ENCODE results near the gene PIBF1.
"Not testable (repeated sequence)": the region's sequence is repeated elsewhere in the genome, so short reads cannot be mapped to it uniquely, and the experiment has no call there.

The PIBF1 gene

DNA sequence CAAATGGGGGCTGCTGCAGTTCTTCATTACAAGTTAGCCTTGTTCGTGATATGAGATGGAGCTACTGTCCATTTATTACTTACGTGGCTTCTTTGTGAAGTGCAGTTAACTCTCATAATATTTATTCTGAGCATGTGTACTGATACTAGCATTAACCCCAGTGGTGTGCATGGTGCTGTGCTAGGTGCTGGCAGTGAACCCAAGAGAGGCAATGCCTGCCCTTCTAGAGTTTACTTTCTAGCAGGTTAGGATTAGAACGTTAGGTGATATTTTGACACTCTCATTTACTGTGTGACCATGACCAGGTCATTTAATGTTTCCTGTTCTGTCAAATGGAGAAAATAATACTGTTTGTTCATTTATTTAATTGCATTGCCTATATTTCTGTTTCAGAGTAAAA lies 16.9 kb downstream of the PIBF1 start:
- DNase-seq (ENCODE audit: low spot score in 2 of 2) = no peak

DNA sequence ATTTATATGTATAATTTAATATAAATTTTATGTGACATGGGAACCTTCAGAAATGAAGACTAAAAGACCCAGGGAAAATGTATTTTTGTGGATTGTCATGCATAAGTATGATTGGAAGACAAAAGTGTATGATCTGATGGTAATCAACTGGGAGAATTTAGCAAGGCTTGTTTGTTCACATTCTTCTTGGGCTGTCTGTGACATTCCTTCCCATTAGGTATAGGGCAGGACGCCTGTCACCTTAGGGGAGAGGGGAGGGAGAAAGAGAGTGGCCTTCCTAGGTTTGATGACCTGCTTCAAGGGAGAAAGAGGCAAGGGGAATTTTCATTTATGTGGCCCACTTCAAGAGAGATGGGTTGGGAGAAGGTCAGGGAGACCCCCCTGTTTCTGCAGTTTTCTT lies 22.4 kb downstream of the PIBF1 start:
- H3K4me1 Mint-ChIP-seq = peaks cover 15% of the 10 kb centered on the region
- H3K36me3 Mint-ChIP-seq = peaks cover 51% of the 10 kb centered on the region
- no peak for DNase-seq (ENCODE audit: low spot score in 2 of 2)
- ATAC-seq = no peak
- no peak overlapping the region for H3K27ac Mint-ChIP-seq
- no peaks in the 10 kb centered on the region for H3K9me3 Mint-ChIP-seq
- no peak overlapping the region for H3K4me3 Mint-ChIP-seq

More for the DNA sequence above, 16.9 kb downstream of the PIBF1 start:
- H3K9me3 Mint-ChIP-seq = no peaks in the 10 kb centered on the region
- H3K4me3 Mint-ChIP-seq = no peak overlapping the region
- peaks cover 21% of the 10 kb centered on the region for H3K4me1 Mint-ChIP-seq
- ATAC-seq = no peak
- peaks cover 59% of the 10 kb centered on the region for H3K36me3 Mint-ChIP-seq
- no peak overlapping the region for H3K27ac Mint-ChIP-seq

DNA sequence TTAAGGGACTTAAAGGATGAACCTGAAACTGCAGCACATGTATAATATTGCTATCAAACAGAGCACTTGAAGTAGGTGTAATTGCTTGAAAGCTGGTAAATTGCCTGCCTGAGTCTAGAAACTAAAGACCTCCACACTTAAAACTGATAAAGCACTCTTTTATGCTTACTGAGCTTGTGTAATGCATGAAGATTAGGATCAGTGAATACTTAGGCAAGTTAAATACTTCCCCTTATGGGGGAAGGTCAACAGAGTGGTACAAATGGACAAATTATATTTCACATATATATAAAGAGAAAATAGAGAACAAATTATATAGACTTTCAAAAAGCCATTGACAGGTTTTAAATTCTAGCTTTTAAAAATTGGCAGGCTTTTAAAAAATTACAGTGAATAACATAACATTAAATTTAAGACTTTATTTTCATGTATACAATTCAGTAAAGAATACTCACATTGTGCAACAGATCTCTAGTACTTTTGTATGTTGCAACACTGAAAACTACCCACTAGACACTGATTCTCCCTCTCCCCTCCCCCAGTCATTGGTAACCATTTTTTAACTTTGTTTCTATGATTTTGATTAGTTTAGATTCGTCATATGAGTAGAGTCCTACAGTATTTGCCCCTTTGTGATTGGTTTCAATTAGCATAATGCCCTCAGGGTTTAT lies 23.9 kb downstream of the PIBF1 start:
- H3K4me3 Mint-ChIP-seq = no peak overlapping the region
- H3K27ac Mint-ChIP-seq = no peak overlapping the region
- H3K4me1 Mint-ChIP-seq = peaks cover 12% of the 10 kb centered on the region
- ATAC-seq (no peak), DNase-seq (ENCODE audit: low spot score in 2 of 2) (no peak)
- H3K36me3 Mint-ChIP-seq = peaks cover 42% of the 10 kb centered on the region
- H3K9me3 Mint-ChIP-seq = no peaks in the 10 kb centered on the region

DNA sequence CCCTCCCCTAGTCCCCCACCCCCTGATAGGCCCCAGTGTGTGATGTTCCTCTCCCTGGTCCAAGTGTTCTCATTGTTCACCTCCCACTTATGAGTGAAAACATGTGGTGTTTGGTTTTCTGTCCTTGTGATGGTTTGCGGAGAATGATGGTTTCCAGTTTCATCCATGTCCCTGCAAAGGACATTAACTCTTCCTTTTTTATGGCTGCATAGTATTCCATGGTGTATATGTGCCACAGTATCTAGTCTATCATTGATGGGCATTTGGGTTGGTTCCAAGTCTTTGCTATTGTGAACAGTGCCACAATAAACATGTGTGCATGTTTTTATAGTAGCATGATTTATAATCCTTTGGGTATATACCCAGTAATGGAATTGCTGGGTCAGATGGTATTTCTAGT lies 24.6 kb downstream of the PIBF1 start:
- not testable (repeated sequence) for H3K4me1 Mint-ChIP-seq; H3K4me3 Mint-ChIP-seq; H3K9me3 Mint-ChIP-seq; DNase-seq (ENCODE audit: low spot score in 2 of 2); H3K27ac Mint-ChIP-seq; ATAC-seq
- peaks cover 40% of the 10 kb centered on the region for H3K36me3 Mint-ChIP-seq

DNA sequence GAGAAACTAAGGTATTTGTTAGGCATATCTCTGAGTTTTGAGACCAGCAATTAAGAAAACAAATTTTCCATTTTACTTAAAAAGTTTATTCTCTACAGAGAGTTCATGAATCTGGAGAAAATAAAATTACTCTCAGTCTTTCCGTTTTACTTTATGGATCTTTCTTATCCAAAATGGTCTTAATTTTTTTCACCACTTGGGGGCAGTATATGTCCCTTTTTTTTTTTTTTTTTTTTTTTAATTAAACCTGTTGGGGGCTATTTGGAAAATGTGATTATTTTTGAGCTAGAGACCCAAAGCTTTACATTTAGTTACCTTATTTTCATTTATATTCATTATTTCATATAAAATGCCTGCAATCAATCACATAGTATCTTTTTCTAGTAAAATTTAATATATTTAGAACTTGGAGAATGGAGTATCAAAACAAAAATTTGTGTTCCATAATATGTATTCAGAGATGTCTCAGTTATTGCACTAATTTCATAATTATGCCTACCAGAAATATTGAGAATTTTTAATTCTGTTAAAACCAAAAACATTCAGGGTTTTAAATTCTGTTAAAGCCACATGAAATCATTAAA lies 27.1 kb downstream of the PIBF1 start:
- DNase-seq (ENCODE audit: low spot score in 2 of 2) (no peak), ATAC-seq (no peak)
- Mint-ChIP-seq H3K4me3 (no peak overlapping the region), H3K27ac (peak overlapping the region; percentile 20), H3K9me3 (no peaks in the 10 kb centered on the region), H3K36me3 (peaks cover 48% of the 10 kb centered on the region), H3K4me1 (no peaks in the 10 kb centered on the region)

DNA sequence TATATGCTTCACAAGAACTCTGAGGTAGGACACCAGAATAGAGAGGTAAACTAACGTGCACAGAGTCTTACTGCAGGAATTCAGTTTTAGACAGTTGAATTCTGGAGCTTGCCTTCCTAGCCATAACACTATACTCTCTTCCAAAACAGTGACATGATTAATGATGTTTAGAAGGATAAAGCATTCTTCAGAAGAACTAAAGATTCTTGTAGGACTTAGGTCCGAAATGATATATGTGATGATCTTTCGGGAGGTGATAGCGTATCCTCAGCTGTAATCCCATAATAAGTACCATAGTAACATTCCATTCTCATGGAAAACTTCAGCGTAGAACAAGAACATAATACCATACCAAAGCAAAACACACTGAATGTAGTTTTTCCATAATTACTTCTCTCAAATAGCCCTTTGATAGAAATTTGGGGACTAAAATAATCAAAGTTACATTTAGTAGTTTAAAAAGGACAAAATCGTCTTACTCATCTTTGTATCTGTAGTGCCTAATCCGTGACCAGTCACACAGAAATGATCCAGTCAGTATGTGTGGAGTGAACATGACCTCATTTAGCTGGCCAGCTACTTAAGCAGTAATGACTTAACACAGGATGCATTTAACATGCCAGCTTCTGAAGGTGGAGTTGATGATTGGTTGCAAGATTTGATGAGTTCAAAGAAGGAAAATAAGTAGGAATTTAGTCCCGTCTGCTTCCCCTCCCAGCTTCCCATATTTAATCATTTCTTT lies 38.4 kb downstream of the PIBF1 start:
- H3K9me3 Mint-ChIP-seq = no peaks in the 10 kb centered on the region
- no peak for DNase-seq (ENCODE audit: low spot score in 2 of 2)
- no peak overlapping the region for H3K27ac Mint-ChIP-seq
- peaks cover 65% of the 10 kb centered on the region for H3K36me3 Mint-ChIP-seq
- no peaks in the 10 kb centered on the region for H3K4me1 Mint-ChIP-seq
- H3K4me3 Mint-ChIP-seq = no peak overlapping the region
- ATAC-seq = no peak

DNA sequence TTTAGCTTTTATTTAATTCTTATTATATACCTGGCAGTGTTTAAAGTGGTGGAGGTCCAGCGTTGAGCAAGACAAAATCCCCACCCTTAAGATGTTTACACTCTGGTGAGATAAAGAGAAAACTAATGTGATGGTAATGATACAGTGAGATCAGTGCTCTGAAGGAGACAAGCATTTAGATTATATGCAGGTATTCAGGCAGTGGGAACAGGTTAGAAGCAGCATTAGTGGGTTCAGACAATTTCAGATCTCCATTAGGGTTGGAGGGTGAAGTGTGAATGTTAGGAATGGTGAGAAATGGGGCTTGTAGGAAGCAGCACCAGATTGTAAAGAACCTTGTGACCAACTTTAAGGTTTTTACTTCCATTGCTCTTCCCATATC lies 39.0 kb downstream of the PIBF1 start:
- ATAC-seq (no peak), DNase-seq (ENCODE audit: low spot score in 2 of 2) (no peak)
- Mint-ChIP-seq H3K36me3 (peaks cover 65% of the 10 kb centered on the region), H3K9me3 (no peaks in the 10 kb centered on the region), H3K4me3 (no peak overlapping the region), H3K27ac (no peak overlapping the region), H3K4me1 (no peaks in the 10 kb centered on the region)

DNA sequence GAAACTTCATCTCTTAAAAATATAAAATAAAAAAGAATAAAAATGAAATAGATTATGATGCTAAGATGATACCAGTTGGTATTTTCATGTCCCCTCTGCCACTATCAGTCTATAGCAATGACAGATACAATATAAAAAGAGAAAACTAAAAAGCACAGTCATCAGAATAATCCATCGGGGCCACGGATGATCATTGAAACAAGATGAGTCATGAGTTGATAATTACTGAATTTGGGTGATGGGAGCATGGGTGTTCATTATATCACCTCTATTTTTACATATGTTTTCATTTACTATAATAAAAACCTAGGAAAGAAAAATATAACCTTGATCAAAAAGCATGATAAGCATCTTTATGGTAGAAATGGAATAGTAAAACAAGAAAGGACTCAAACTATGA lies 41.1 kb downstream of the PIBF1 start:
- no peak overlapping the region for H3K27ac Mint-ChIP-seq
- no peaks in the 10 kb centered on the region for H3K9me3 Mint-ChIP-seq
- no peaks in the 10 kb centered on the region for H3K4me1 Mint-ChIP-seq
- DNase-seq (ENCODE audit: low spot score in 2 of 2) = no peak
- no peak overlapping the region for H3K4me3 Mint-ChIP-seq
- peaks cover 86% of the 10 kb centered on the region for H3K36me3 Mint-ChIP-seq
- ATAC-seq = no peak

DNA sequence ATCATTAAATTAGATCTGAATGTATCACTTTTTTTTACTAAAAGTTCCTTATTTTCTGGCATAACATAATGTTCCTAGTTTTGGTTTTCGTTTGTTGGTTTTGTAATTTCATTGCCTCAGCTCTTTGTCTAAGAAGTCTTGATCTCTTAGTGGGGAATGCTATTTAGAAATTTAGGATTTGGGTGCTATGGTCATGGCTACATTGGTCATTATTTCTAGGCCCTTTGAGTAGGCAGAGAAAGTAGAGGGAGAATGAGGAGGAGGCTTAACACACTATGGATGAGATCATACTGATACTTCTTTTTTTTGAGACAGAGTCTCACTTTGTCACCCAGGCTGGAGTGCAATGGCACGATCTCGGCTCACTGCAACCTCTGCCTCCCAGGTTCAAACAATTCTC lies 41.8 kb downstream of the PIBF1 start:
- no peak for DNase-seq (ENCODE audit: low spot score in 2 of 2)
- Mint-ChIP-seq H3K4me3 (no peak overlapping the region), H3K4me1 (peaks cover 4% of the 10 kb centered on the region), H3K9me3 (no peaks in the 10 kb centered on the region), H3K36me3 (peaks cover 87% of the 10 kb centered on the region), H3K27ac (no peak overlapping the region)
- ATAC-seq = no peak

DNA sequence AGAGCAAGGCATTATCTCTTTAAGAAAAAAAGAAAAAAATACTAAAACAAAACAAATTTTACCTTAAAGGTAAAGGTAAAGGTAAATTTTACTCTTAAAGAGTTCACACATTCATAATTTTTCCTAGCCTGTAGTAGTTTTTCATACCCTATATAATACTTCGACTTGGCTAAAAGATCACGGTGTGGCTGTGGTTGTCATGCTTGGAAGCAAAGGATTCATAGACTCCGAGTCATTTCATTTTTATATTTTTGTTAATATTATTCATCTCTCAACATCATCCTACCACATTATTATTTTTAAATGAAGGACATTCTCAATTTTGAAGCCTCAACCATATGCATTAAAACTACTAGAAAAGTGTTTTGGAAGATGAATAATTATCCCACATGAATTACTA lies 52.7 kb downstream of the PIBF1 start:
- ATAC-seq = no peak
- no peak for DNase-seq (ENCODE audit: low spot score in 2 of 2)
- Mint-ChIP-seq H3K4me3 (no peak overlapping the region), H3K36me3 (peaks cover 55% of the 10 kb centered on the region), H3K27ac (no peak overlapping the region), H3K4me1 (peaks cover 22% of the 10 kb centered on the region), H3K9me3 (no peaks in the 10 kb centered on the region)

DNA sequence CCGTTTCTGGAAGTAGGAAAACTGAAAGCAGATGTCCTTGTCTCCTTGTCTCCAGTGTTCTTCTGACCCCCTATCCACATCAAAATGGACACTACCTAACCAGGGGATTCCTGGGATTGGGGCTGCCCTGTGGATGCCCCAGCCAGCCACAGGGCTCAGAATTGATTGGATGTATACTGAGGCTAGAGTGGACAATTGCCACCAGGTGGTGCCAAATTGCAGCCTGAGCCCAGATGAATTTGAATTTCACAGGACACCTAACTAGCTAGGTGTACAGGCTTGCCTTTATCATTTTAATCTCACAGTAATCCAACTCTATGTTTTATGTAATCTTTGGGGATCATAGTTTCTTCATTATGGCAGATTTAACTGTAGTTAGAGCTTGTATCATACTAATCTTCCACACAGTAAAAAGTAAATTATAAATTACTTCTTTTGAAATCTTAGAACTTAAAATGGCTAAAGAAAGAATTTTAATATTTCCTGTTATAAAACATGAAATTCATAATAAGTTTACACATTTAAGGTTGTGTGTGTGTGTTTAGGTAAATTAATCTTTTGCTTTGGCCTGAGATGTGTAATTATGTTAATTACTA lies 58.0 kb downstream of the PIBF1 start:
- no peaks in the 10 kb centered on the region for H3K9me3 Mint-ChIP-seq
- H3K4me1 Mint-ChIP-seq = no peaks in the 10 kb centered on the region
- peak in 1 of 2 donors; percentile 51 for DNase-seq (ENCODE audit: low spot score in 2 of 2)
- H3K36me3 Mint-ChIP-seq = peaks cover 25% of the 10 kb centered on the region
- peak; percentile 67 for ATAC-seq
- H3K4me3 Mint-ChIP-seq = no peak overlapping the region
- H3K27ac Mint-ChIP-seq = no peak overlapping the region

DNA sequence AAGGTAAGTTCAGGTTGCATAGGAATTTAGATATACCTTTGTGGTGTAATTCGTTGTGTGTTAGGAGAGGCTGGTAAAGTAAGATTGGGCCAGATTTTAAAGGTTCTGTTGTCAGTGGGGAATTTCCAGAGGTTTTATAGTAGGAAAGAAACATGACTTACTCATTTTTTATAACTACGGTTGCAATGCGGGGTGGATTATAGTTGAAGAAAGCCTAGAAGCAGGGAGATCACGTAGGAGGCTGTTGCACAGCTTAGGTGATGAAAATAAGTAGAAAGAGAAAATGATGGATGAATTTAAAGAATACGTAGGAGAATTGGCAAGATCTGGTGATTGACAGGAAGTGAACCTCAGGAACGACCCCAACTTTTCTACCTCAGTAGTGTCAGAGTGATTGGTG lies 61.1 kb downstream of the PIBF1 start:
- Mint-ChIP-seq H3K4me1 (no peaks in the 10 kb centered on the region), H3K4me3 (no peak overlapping the region), H3K36me3 (peaks cover 24% of the 10 kb centered on the region), H3K9me3 (no peaks in the 10 kb centered on the region), H3K27ac (no peak overlapping the region)
- ATAC-seq (no peak), DNase-seq (ENCODE audit: low spot score in 2 of 2) (no peak)

DNA sequence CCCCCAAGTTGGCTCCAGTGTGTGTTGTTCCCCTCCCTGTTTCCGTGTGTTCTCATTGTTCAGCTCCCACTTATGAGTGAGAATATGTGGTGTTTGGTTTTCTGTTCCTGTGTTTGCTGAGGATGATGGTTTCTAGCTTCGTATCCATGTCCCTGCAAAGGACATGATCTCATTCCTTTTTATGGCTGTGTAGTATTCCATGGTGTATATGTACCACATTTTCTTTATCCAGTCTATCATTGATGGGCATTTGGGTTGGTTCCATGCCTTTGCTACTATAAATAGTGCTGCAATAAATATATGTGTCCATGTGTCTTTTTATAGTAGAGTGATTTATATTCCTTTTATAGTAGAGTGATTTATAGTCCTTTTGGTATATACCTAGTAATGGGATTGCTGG lies 63.2 kb downstream of the PIBF1 start:
- not testable (repeated sequence) for H3K27ac Mint-ChIP-seq; H3K9me3 Mint-ChIP-seq; H3K4me1 Mint-ChIP-seq; ATAC-seq; H3K4me3 Mint-ChIP-seq; DNase-seq (ENCODE audit: low spot score in 2 of 2)
- H3K36me3 Mint-ChIP-seq = peaks cover 26% of the 10 kb centered on the region

DNA sequence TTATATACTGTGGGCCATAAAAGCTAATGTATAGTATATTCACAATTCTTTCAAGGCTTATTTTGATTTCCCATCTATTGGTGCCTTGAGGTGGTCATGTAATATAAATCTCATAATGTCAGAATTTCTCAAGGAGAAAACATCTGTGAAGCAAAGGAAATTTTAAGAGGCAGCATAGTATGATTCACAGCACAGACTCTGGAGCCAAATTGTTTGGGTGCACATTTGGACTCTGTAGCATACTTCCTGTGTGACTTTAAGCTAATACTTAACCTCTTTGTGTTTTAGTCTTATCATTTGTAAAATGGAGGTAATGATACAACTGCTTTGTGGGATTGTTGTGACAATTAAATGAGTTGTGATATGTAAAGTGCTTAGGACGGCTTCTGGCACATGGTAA lies 67.6 kb downstream of the PIBF1 start:
- ATAC-seq = no peak
- Mint-ChIP-seq H3K27ac (no peak overlapping the region), H3K9me3 (no peaks in the 10 kb centered on the region), H3K4me3 (no peak overlapping the region), H3K36me3 (peaks cover 42% of the 10 kb centered on the region), H3K4me1 (no peaks in the 10 kb centered on the region)
- DNase-seq (ENCODE audit: low spot score in 2 of 2) = no peak

DNA sequence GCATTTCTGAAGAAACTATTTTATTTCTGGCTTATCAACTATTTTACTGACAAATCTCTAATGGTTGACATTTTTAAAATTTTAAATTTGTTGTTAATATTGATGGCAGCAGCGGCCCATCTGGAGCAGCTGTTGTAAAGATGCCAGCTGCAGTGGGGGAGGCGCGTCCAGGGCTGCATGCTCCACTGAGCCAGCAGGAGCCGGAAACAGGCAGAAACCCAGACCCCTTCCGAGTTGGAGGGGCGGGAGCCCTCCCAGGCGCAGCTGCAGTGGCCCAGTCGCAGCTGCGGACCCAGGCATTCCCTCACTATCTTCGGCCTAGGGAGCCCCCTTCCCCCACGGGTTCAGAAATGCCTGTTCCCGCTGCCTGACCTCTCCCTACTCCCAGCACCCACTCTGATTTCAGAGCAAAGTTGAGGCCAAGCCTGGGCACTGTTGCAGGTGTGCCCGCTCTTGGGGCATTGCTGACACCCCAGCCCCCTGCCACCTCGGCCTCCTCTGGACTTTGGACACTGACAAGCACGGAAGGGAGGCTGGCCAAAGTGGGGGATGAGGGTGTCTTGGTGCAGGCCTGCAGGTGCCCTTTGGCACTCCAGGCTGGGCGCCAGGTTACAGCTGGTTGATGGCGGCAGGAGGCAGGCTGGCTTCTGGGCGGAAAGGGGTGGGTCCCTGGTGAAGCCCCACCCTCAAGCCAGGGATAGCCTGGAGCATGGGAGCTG lies 69.2 kb downstream of the PIBF1 start:
- Mint-ChIP-seq H3K36me3 (peaks cover 49% of the 10 kb centered on the region), H3K4me3 (no peak overlapping the region), H3K4me1 (no peaks in the 10 kb centered on the region), H3K9me3 (no peaks in the 10 kb centered on the region), H3K27ac (no peak overlapping the region)
- DNase-seq (ENCODE audit: low spot score in 2 of 2) (no peak), ATAC-seq (no peak)

All from stimulated activated effector memory CD8-positive, alpha-beta T cell treated with anti-CD3 and anti-CD28 coated beads, Interleukin-12 subunit alpha, Interleukin-12 subunit beta, amount 100 ng/mL, for 72 hours (primary cell).